IPS-NIHi11 (cell line): ENCODE measurements around the gene THADA.

Experiments
- DNase-seq: peaks from one replicate; pipeline ENCODE4 v3.0.0; 2012; ENCODE audit warnings: mixed read lengths, low spot score

THADA gene

DNA sequence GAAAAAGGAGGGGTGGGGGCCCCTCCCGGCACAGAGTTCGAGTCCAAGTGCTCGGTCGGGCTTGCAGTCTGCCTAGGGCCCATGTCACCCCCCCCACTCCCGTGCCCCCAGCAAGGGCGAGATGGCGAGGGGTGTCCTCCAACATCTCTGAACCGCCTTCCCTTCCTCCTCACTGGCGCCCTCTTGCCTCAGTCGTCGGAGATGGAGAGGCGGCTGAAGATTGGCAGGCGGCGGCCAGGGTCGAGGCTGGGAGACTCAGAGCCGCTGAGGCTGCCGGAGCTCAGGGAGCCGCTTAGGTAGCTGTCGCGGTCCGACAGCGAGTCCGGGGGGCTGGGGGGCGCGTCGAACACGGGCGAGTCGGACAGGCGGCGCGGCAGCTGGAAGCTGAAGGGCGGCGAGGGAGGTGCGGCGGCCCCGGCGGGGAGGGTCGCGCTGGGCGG, 371.7 kb downstream of the THADA start:
- peak; percentile 39 for DNase-seq

DNA sequence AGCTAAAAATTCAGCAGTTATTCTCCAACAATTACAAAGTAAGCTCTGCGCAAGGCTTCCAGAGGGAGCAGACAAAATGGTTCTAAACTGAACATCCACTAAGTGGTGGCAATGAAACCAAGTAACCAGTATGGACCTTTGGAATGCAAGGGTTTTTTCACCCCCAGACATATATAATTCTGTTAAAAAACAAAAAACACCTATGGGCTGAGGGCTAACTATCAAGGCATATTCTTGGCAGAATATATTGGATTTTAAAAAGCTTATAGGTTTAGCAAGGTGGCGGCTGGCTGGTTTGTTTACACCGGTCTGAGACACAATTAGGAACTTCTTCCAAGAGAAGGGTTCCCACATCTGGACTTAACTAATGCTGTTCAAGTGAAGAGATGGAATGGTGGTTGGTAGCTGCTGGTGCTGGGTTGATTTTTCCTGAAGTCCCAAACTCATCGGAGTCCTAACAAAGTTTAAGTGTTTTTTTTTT, 372.3 kb downstream of the THADA start:
- no peak for DNase-seq

DNA sequence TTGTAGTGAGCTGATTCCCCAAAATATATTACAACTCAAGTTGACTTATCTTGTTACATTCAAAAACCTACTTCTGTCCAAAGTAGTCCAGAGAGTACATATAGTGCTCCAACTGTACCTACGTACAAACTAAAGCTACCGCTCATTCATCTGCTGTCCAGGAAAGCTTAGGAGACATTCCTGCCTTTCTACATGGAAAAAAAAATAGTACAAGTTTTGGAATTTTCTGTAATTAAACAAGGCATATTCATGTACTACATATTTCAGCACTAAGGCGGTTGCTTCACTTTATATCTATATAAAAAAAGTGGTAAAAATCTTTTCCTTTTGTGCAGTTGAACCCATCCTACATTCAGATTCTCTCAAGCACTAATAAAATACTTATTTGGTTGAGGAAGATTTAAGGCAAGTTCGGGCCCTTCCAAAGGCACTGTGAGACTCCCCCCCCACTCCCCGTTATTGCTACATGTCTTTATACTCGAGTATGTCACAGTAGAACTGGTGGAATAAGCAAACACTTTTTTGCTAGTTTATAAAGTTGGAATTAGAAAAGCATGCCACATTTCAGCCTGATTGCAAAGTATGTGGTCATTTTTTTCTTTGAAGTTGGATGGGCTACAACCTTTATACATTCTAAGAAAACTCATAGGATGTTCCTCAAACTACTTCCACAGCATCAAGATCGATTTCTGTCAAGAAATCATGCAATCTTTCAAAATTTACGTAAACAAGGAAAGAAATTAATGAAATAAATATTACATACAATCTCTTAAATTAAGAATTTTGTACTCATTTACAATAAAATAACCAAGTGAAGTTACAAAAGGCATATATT, 373.1 kb downstream of the THADA start:
- no peak for DNase-seq

DNA sequence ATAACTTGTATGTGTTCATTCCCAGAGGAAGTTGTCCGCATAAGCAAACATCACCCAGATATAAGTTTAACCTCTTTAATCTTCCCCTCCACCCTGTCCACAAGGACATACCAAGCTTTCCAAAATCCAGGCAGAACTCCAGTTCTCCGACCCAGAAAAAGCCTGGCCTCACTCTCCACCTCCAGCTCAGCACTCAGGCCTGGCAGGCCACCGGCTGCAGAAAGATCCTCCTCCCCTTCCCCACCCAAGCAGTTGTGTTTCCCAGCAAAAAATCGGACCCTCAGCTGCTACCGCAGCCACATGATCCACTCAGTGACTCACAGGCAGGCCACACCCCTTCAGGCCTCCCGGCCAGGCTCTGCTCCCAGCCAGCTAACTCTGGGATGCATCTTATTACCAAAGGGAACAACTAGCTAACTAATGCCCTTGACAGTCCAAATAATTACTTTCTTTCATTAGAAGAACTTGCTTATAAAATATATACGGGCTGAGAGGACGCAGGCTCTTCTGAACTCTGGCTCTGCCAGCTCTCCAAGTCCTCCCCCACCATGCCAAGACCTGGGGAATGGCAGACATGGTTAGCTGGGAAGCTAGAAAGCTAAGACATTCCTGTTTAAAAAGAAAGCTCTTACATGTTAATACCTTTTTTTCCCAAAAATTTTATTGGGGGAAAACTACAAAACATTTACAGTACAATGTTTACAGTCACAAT, 373.9 kb downstream of the THADA start:
- DNase-seq: peak; percentile 76

GRCh38 chr2:43221124-43221762, 374.6 kb downstream of the THADA start:
- no peak for DNase-seq

DNA sequence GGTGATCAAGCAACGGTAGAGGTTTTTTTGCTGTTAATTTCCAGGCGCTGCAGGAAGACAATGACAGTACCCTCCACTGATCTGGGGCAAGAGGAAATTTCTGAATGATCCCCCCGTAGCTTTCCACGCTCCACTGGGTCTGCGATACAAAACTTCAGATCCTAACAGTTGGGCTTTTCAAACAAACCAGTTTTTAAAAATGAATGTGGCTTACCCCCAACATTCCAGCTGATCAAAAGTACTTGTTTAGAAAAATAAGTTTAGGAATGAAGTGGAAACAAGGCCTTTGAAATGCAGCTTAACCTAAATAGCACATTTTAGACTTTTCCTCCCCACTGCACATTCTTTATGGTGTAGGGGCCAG, 375.1 kb downstream of the THADA start:
- no peak for DNase-seq

GRCh38 chr2:43220229-43220751, 375.5 kb downstream of the THADA start:
- no peak for DNase-seq

DNA sequence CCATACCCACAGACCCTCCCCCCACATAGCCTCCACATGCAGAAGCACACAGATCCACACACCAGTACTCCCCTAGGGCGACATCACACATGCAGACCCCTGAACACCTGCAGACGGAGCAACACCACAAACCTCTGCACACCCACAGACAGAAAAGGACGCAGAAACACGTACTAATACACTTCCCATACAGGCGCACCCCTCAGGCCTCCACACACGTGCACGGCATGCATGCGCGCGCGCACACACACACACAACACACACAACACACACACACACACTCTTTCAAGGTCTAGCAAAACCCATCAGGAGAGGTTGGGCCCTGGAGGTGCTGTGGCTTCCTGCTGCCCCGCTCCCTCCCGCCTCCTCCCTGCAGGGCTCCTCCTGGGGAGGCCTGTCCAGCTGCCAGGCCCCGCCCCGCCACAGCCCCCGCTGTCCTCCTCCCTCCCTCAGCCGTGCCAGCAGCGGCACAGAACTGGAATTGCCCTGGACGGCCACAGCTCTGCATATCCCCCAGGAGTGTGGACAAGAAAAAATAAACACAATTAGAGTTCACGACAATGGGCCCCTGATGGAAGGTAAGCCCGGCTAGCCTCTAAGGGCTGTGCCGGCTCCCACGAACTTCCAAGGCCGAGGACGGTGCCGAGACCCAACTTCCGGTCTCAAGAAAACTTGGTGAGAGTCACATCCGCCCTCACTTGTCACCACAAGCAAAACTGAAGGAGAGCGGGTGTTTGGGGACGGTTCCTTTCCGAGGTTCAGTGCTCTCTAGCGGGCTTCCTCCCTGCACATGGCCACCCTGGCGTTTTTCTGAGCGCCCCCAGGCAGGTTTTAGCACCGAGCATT, 376.2 kb downstream of the THADA start:
- peak; percentile 67 for DNase-seq

DNA sequence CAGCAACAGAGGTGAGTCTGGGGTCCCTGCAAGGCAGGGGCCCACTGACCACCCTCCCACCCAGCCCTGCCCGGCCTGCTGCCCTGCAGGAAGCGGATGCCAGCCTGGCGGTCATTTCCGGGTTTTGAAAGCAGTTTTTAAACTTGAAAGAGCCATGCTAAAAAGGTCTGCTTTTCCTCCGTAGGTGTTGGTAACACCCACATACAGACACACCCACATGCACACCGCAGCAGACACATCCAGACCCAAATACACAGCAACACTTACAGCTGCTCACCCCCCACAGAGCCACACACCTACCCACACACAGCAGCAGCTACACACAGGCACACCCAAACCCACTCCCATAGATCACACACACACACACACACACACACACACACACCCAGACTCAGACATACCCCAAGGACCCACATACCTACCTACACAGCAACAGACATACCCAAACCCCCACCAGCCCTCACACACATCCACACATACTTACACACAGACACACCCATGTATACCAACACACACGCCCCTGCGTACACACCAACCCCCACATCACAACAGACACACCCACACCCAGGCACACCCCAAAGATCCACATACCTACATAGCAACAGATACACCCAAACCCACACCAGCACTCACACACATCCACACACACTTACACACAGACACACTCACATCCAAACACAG, 377.0 kb downstream of the THADA start:
- DNase-seq: no peak

DNA sequence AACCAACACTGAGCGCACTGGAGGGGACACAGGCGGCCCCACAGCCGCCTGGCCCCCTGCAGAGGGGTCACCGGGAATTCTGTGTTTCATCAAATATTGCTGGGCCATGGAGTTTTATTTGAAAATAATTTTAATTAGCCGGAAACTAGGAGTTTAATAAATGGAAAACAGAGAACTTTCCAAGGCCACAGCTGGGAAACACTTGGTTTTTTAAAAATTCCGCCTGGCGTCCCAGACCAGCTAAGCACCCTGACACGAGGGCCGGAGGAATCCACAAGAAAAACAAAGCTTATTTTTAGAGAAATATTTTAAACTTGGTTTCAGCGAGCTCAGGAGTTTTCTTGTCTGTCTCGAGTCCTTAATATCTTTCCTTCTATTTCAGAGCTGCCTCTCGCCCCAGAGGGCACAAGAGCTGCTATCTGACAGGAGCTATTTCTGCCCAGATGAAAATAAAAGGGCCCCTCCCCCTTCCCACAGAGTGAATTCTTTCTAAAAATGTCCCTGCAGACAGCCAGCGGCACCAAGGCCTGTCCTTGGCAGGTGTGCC, 377.6 kb downstream of the THADA start:
- DNase-seq: no peak

DNA sequence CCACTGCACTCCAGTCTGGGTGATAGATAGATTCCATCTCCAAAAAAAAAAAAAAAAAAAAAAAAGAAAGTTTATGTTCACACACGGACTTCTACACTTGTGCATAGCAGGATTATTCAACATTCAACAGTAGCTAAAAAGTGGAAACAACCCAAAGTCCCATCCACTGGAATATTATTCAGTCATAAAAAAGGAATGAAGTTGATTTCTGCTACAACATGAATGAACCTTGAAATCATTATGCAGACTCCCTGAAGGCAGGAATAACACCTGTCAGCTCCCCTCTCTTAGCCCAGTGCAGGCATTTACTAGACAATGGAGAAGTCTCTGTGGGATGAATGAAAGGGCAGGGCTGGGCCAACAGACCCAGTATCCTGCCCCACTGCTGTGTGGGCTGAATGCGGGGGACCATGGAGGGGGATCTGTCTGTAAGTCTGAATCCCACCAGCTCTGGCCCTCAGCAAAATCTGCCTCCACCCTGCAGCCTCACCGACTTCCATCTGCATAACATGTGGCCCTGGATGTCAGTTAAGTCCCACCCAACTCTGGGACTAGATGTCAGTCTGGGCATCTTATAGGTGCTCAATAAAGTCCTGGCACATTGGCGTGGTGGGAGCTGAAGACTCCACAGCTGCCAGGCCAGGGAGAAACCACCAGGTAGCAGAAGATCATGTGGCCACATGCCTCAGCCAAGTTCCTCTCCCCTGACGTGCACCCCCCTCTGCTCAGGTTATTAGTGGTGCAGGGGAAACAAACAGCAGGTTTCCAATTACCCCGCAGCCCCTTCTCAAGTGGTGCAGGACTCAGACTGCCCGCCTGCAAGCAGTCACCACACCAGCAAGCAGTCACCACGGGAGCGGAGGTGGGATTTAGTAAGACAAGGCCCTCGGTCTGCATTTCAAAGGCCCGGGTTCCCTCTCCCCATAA, 378.3 kb downstream of the THADA start:
- DNase-seq: peak; percentile 67

- no peak for DNase-seq
Observed at GRCh38 chr2:43216629-43217028, 379.2 kb downstream of the THADA start.

GRCh38 chr2:43215673-43216255, 380.1 kb downstream of the THADA start:
- DNase-seq: no peak

GRCh38 chr2:43214253-43214652, 381.6 kb downstream of the THADA start:
- DNase-seq: no peak

DNA sequence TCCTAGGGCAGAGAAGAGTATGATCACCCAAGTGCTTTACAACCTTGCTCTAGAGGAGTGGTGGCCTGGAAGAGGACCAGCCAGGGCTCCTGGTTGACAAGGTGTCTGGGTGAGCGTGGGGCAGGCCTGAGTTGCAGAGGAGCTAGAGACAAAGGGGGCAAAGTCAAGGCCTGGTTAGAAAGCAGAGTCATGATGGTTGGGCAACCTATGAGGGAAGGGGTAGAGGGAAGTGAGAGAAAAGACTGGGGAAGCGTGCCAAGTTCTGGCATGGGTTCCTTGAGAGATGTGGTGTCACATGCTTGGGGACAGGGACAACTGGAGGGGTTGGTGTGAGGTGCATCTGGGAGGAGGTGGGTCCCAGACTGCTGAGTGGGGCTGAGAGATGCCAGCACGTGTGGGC, 382.9 kb downstream of the THADA start:
- DNase-seq: no peak

GRCh38 chr2:43212216-43212835, 383.5 kb downstream of the THADA start:
- DNase-seq: no peak

DNA sequence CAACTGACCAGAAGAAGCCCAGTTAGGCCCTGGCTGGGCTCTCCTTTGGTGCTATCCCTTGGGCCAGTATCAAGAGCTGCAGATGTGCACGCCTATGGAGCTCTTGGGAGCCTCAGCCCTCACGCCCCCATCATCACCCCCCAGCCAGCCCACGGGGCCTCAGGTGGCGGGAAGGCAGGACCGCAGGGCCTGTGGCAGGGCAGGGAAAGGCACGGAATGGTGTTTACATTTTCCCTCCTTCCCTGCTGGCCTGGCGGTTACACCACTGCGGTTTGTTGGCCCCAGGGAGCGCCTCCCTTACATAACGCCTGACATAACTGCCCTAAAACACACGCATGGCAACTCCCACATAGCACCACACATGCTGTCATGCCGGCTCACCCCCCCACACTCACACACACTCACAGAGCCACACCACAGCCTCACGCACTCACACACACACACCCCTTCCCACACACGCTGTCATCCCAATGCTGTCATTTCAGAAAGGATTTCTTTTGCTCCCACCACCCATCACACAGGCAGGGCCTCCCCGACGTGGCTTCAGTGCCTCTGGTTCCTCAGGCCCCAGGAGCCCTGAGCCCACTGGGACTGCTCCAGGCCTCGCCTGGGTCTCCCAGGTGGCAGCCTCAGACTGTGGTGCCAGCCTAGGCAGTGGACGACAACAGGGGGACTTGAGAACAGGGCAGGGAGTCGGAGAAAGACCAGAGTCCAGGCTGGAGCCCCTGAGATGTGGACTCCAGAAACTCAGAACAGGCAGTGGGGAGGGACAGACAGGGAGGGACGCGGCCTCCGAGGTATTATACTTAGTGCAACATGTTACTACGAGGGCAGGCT, 385.2 kb downstream of the THADA start:
- no peak for DNase-seq

DNA sequence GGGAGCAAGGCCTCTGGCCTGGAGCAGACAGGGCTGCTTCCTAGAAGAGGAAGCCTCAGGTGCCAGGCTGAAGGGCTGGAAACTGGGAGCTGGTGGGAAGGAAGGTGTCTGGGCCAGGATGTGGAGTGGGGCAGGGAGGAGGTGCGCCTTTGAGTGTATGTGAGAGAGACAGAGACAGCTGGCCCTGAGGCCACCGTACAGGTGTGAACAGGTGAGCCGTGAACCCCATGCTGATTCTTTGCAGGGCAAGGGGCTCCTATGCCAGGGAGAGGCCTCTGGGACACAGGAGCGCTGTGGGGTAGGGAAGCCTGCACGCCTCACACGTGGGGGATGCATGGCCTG, 385.7 kb downstream of the THADA start:
- DNase-seq: no peak
